ENCODE data around the gene TPM3. TPM values are rescaled to one million over a fixed set of nuclear protein-coding genes. Genes with fewer than 3 reads are reported as not detected.

Gene TPM3
- polyA plus RNA-seq, 3 donors, result 418 to 1,159 (median 1,153) TPM

- intact Hi-C loops (cut with micrococcal nuclease), result no loop called here
- TF ChIP-seq CTCF (IDR thresholded peaks at IDR 0.05), result no peak
- Histone ChIP-seq H3K9ac (ENCODE audit: insufficient read depth, low read length, poor library complexity, severe bottlenecking) (no peak overlapping the region), H3K27ac (ENCODE audit: low read depth in 1 of 2, low read length in 2 of 2) (peak overlapping the region in 1 of 2 donors; percentile 68), H3K27me3 (ENCODE audit: control insufficient read depth in 2 of 2, insufficient read depth in 2 of 2, low read length in 2 of 2) (no peaks in the 10 kb centered on the region), H3K4me2 (replicated peaks; ENCODE audit: extremely low read depth, low read length, poor library complexity, severe bottlenecking) (no peak overlapping the region), H2AFZ (ENCODE audit: insufficient read depth, low read depth, low read length, poor library complexity, severe bottlenecking) (no peak overlapping the region), H3K4me3 (replicated peaks in 1 of 3; ENCODE audit: low read depth in 2 of 3, low read length in 3 of 3) (no peak overlapping the region), H3K36me3 (replicated peaks in 1 of 2; ENCODE audit: control insufficient read depth in 1 of 2, insufficient read depth in 2 of 2, low read length in 2 of 2) (peaks cover 86 to 95% of the 10 kb centered on the region in 2 donors), H3K4me1 (ENCODE audit: control insufficient read depth in 1 of 2, insufficient read depth in 2 of 2, low read length in 2 of 2) (peaks cover 9% of the 10 kb centered on the region in 2 donors), H3K9me3 (replicated peaks in 1 of 2; ENCODE audit: control insufficient read depth in 1 of 2, insufficient read depth in 1 of 2, low read length in 2 of 2) (no peaks in the 10 kb centered on the region), H4K20me1 (ENCODE audit: insufficient read depth, low read length) (peaks cover 100% of the 10 kb centered on the region), H3K79me2 (ENCODE audit: insufficient read depth, low read length) (peaks cover 99% of the 10 kb centered on the region)
- H3K4me1 Mint-ChIP-seq, result peaks cover 15% of the 10 kb centered on the region
- H3K27me3 Mint-ChIP-seq (ENCODE audit: low read depth in 3 of 3), result peaks cover 0 to 1% (median 0%) of the 10 kb centered on the region in 3 donors
- H3K4me3 Mint-ChIP-seq, result no peak overlapping the region
- no peaks in the 10 kb centered on the region for H3K9me3 Mint-ChIP-seq
- DNase-seq, result no peak
- H3K27ac Mint-ChIP-seq, result peak overlapping the region in 3 of 7 donors; percentile 23 to 65 (median 62)
- whole genome bisulfite sequencing (ENCODE audit: insufficient coverage), result no CpG with 5 or more reads among the region's 4 CpGs
- H3K36me3 Mint-ChIP-seq, result peaks cover 76 to 94% of the 10 kb centered on the region in 2 donors
Observed at GRCh38 chr1:154171223-154171583, 20.7 kb downstream of the TPM3 start.

GRCh38 chr1:154170547-154171222, 21.2 kb downstream of the TPM3 start:
- Histone ChIP-seq H3K36me3 (replicated peaks in 1 of 2; ENCODE audit: control insufficient read depth in 1 of 2, insufficient read depth in 2 of 2, low read length in 2 of 2) (peaks cover 87 to 95% of the 10 kb centered on the region in 2 donors), H3K9ac (ENCODE audit: insufficient read depth, low read length, poor library complexity, severe bottlenecking) (no peak overlapping the region), H3K4me2 (replicated peaks; ENCODE audit: extremely low read depth, low read length, poor library complexity, severe bottlenecking) (no peak overlapping the region), H4K20me1 (ENCODE audit: insufficient read depth, low read length) (peaks cover 100% of the 10 kb centered on the region), H3K4me1 (ENCODE audit: control insufficient read depth in 1 of 2, insufficient read depth in 2 of 2, low read length in 2 of 2) (peaks cover 3 to 4% of the 10 kb centered on the region in 2 donors), H3K27me3 (ENCODE audit: control insufficient read depth in 2 of 2, insufficient read depth in 2 of 2, low read length in 2 of 2) (no peaks in the 10 kb centered on the region), H3K4me3 (replicated peaks in 1 of 3; ENCODE audit: low read depth in 2 of 3, low read length in 3 of 3) (no peak overlapping the region), H2AFZ (ENCODE audit: insufficient read depth, low read depth, low read length, poor library complexity, severe bottlenecking) (no peak overlapping the region), H3K9me3 (replicated peaks in 1 of 2; ENCODE audit: control insufficient read depth in 1 of 2, insufficient read depth in 1 of 2, low read length in 2 of 2) (no peaks in the 10 kb centered on the region), H3K27ac (ENCODE audit: low read depth in 1 of 2, low read length in 2 of 2) (peak overlapping the region in 1 of 2 donors; percentile 68), H3K79me2 (ENCODE audit: insufficient read depth, low read length) (peaks cover 99% of the 10 kb centered on the region)
- peak in 2 of 3 donors; percentile 14 to 49 for DNase-seq
- Mint-ChIP-seq H3K4me3 (no peak overlapping the region), H3K36me3 (peaks cover 77 to 94% of the 10 kb centered on the region in 2 donors), H3K4me1 (peaks cover 10% of the 10 kb centered on the region), H3K27ac (peak overlapping the region in 5 of 7 donors; percentile 53 to 82 (median 65)), H3K9me3 (no peaks in the 10 kb centered on the region), H3K27me3 (ENCODE audit: low read depth in 3 of 3) (peaks cover 0 to 1% (median 0%) of the 10 kb centered on the region in 3 donors)
- intact Hi-C loops (cut with micrococcal nuclease), result no loop called here
- no peak for TF ChIP-seq CTCF (IDR thresholded peaks at IDR 0.05)

All from CD14-positive monocyte (primary cell).